RWPE1 (cell line): ENCODE data around the gene PROZ.

ENCODE experiments used
- CTCF ChIA-PET: fragments of 350-600 bp; sonication (Branson Sonifier 250); formaldehyde crosslinking; extraction: SDS; loops from one replicate; lab custom pipeline; 2021; lab: Yijun Ruan, JAX
- POLR2A ChIA-PET: fragments of 400-600 bp; formaldehyde crosslinking; extraction: SDS; loops from one replicate; lab custom pipeline; 2020; ENCODE audit warnings: antibody characterized with exemption; ENCODE audit not compliant: low non-redundant PET; lab: Yijun Ruan, JAX
- DNase-seq: peaks from one replicate; pipeline ENCODE4 v3.0.0; 2012; ENCODE audit warnings: low spot score
- H3K27ac ChIP-seq: fragments of 450-650 bp; 2 replicates; pipeline ENCODE4 v1.5.1; 2017
- TF ChIP-seq, protein P1 (sequence below): fragments of 450-650 bp; conservative IDR thresholded peaks from 2 replicates; pipeline ENCODE4 v1.5.1; 2017; ENCODE audit warnings: low read depth, mild to moderate bottlenecking

PROZ gene

DNA sequence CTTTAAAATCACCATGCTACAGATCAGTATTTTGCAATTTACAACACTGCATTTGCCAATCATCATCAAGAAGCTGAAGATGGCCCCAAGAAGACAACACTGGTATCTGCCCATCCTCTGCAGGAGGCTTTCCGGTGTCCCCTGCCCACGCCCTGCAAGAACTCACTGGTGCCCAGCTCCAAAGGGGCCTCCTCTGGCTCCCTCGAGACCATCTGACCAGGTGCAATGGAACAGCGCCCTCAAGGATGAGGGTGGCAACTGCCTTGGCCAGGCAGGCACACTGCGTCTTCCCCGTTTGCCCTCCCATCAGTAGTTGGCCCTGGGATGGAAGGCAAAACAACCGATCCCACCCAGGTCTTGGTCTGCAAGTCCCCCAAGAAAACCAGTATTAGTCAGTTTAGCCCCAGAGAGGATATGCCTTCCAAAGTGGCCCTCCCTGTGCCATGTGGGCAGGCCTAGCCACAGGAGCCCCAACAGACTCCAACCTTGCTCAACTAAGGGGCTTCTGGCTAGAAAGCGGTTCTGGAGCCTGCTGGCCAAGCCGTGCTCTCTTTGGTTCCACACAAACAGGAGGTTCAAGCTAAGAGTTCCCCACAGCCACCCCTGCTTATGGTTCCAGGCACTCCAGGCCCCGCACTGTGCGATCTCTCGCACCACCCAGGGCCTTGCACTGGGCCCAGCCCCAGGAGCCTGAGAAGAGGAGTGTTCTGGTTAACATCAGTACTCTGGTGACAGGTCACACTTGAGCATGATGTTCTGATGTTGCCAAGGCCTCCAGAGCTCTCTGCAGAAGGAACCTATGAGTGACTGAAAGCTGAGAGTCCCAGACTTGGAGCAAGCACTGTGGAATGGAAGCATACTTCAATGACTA lies 45.3 kb downstream of the PROZ start:
- peak overlapping the region; percentile 47 for H3K27ac ChIP-seq
- POLR2A ChIA-PET: no interaction called here
- TF ChIP-seq, protein P1, sequence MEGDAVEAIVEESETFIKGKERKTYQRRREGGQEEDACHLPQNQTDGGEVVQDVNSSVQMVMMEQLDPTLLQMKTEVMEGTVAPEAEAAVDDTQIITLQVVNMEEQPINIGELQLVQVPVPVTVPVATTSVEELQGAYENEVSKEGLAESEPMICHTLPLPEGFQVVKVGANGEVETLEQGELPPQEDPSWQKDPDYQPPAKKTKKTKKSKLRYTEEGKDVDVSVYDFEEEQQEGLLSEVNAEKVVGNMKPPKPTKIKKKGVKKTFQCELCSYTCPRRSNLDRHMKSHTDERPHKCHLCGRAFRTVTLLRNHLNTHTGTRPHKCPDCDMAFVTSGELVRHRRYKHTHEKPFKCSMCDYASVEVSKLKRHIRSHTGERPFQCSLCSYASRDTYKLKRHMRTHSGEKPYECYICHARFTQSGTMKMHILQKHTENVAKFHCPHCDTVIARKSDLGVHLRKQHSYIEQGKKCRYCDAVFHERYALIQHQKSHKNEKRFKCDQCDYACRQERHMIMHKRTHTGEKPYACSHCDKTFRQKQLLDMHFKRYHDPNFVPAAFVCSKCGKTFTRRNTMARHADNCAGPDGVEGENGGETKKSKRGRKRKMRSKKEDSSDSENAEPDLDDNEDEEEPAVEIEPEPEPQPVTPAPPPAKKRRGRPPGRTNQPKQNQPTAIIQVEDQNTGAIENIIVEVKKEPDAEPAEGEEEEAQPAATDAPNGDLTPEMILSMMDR: no peak
- CTCF ChIA-PET: no interaction called here
- DNase-seq: no peak

DNA sequence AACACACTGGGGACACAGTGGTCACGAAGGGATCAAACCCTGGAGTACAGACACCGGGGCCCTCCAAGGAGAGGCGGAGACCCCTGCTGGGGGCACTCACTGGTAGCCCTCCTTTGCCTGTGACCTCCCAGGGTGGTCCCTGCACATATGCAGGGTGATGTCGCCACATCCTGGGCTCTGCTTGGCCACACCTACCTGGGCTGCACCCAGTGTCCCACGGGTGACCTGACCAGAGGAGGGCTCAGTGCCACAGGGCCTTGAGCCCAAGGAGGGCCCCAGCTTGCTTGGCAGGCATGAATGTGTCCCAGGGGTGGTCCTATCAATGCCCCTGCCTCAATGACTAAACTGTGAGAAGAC lies 45.9 kb downstream of the PROZ start:
- ChIA-PET POLR2A (no interaction called here), CTCF (no interaction called here)
- peak overlapping the region; percentile 47 for H3K27ac ChIP-seq
- TF ChIP-seq, protein P1: no peak
- no peak for DNase-seq

DNA sequence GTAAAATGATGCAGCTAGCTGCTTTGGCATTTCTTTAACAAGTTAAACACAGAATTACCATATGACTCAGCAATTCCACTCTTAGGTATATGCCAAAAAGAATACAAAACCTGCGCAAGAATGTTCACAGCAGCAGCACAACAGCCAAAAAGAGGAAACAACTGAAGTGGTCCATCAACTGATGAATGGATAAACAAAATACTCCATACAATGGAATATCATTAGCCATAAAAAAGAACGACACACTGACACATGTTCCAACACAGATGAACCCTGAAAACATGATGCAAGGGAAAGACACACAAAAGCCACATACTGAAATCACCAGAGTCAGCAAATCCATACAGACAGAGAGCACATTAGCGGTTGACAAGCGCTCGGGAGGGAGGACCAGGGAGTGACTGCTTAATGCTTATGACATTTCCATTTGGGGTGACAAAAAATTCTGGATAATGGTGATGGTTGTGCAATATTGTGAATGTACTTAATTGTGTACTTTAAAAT lies 47.0 kb downstream of the PROZ start:
- DNase-seq: no peak
- POLR2A ChIA-PET: no interaction called here
- H3K27ac ChIP-seq: no peak overlapping the region
- CTCF ChIA-PET: no interaction called here
- TF ChIP-seq, protein P1: no peak

DNA sequence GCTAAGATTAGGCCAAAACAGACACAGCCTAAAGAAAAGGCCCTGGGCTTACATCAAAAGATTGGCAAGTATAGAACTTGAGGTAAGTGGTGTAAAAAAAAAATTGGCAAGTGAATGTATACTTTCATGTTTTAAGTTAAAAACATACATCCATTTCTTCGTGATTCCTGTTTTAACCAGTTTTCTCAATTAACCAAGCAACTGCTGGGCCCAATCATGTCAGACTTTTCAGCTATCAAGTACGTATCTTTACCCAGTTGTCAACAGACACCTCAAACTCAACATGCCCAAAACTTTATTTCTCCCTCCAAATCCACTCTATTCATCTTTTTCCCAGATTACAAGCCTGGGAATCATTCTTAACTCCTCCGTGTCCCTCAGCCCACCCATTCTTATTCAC lies 49.0 kb downstream of the PROZ start:
- H3K27ac ChIP-seq: no peak overlapping the region; the same call in 1 of the 2 replicates
- DNase-seq: no peak
- TF ChIP-seq, protein P1: no peak
- CTCF ChIA-PET: no interaction called here
- POLR2A ChIA-PET: no interaction called here

DNA sequence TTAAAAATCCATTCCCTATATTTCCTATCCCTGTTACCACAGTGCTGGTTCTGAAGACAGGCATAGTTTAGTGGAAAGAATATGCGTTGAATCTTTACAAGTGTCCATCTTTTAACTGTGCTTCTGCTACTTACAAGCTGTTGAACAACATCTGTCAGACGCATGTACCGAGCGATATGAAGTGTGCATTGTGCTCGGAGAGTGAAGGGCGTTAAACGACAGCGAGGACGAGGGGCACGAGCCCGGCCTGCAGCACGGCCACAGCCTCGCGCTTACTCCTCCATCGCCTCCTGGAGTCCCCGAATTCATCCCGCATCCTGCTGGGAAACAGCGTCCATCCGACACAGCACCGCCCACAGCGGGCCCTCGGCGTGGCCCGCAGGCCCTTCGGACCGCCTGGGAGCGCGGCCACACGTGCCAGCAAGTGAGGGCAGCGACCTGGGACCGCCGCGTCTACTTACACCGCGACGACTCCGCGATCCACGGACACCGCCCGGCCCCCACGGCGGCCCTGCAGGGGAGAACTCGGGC lies 49.5 kb downstream of the PROZ start:
- H3K27ac ChIP-seq: peak overlapping the region; percentile 94
- ChIA-PET POLR2A (no interaction called here), CTCF (no interaction called here)
- TF ChIP-seq, protein P1: no peak
- DNase-seq: peak; percentile 24

DNA sequence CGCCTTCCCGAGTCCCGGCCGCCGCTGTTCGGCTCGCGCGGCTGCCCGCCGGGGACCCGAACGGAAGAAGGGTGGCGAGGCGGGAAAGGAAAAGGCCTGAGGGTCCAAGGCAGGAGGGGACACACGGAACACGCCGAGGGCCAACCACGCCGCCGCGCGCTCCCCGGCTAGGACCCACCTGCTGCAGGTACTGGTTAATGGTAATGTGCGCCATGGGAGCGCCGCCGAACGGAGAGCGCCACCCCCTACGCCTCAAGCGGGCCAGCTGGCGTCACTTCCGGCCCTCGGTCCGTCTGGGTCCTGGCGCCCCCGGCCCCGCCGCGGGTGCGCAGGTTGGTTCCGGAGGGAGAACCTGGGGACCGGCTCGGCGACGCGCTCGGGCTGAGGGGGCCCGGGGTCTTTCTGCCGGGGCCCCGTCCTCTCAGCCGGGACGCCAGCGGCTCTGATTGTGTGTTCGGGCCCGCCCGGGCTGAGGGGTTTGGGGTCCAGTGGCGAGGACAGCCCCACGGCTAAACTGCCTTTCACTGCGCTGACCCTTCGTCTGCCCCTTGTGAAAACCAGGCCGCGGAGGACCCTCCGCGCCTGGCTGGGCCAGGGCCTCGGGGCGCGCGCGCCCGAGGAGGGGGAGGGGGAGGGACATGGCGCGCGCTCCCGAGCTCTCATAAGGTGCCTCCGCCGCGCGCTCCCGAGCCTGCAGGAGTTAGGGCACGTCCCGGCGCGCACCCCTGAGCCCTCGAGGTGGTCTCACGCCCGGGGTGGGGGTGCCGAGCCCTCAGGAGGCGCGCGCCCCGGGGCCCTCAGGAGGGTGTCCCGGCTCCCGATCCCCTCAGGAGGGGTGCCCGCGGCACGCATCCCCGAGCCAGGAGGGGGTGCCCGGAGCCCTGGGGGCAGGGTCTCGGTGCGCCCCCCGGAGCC lies 50.2 kb downstream of the PROZ start, which contains the start of gene PCID2:
Gene PCID2, minus strand, starts transcription at position 249 of the 915 bp plus-strand sequence. Its CDS starts 35 bp downstream, at position 214.
- DNase-seq: peak; percentile 90
- H3K27ac ChIP-seq: peak within 1 kb of the TSS; percentile 94
- CTCF ChIA-PET: no interaction called here
- TF ChIP-seq, protein P1: no peak
- POLR2A ChIA-PET: interaction anchor here (0.6 kb wide), 1 partner anchor 1749 kb away, joined by 3 read pairs; no protein-coding TSS in a partner anchor
